Breast epithelium (tissue), 3 donors: ENCODE measurements around the gene SNCB.

Source experiments
- CTCF ChIP-seq, 3 donors: fragments of 450-650 bp; IDR thresholded peaks; one replicate each; pipeline ENCODE4 v1.5.1; 2016 to 2017; ENCODE audit warnings: antibody characterized with exemption in 3 of 3, mild to moderate bottlenecking in 3 of 3, moderate library complexity in 3 of 3
- POLR2A ChIP-seq: fragments of 450-650 bp; IDR thresholded peaks from one replicate; pipeline ENCODE4 v1.6.1; 2016; ENCODE audit warnings: antibody characterized with exemption, mild to moderate bottlenecking, moderate library complexity

- TF ChIP-seq CTCF (IDR thresholded peaks at IDR 0.05) = no peak
- TF ChIP-seq POLR2A = no peak
Measured at GRCh38 chr5:176619203-176619568, 11.1 kb downstream of the SNCB start.
